MCF 10A (cell line): Measurements from ENCODE around the gene POLR3GL. TPM values are rescaled to one million over a fixed set of nuclear protein-coding genes. Genes with fewer than 3 reads are reported as not detected.

Source experiments
- BruUV-seq: library from RNA; stranded (reverse); fragments of 400-500 nt; replicated peaks from 2 replicates; lab custom pipeline; 2021; lab: Mats Ljungman, UMichigan
- CTCF ChIA-PET: fragments of 300-600 bp; sonication (Branson Sonifier 250); formaldehyde crosslinking; extraction: SDS; loops from one replicate; lab custom pipeline; 2021; ENCODE audit warnings: antibody characterized with exemption, inconsistent platforms; lab: Yijun Ruan, JAX
- POLR2A ChIA-PET: fragments of 300-600, 350-650 bp; sonication (Branson Sonifier 250); formaldehyde crosslinking; extraction: SDS; loops from one replicate; lab custom pipeline; 2020; ENCODE audit warnings: antibody characterized with exemption, inconsistent platforms; lab: Yijun Ruan, JAX
- DNase-seq: peaks from one replicate; pipeline ENCODE4 v3.0.0-alpha.2; 2018; ENCODE audit not compliant: unreplicated experiment
- H3K27ac Mint-ChIP-seq: one replicate; pipeline ENCODE4 v1.8.0; 2022; ENCODE audit warnings: mild to moderate bottlenecking, low read depth, mixed read lengths; ENCODE audit not compliant: unreplicated experiment
- H3K27me3 Mint-ChIP-seq: one replicate; pipeline ENCODE4 v1.8.0; 2022; ENCODE audit warnings: mixed read lengths; ENCODE audit not compliant: insufficient read depth, unreplicated experiment
- H3K36me3 Mint-ChIP-seq: one replicate; pipeline ENCODE4 v1.8.0; 2022; ENCODE audit warnings: mild to moderate bottlenecking, moderate library complexity, mixed read lengths; ENCODE audit not compliant: insufficient read depth, unreplicated experiment
- H3K4me1 Mint-ChIP-seq: one replicate; pipeline ENCODE4 v1.8.0; 2022; ENCODE audit warnings: mixed read lengths; ENCODE audit not compliant: insufficient read depth, unreplicated experiment
- H3K4me3 Mint-ChIP-seq: one replicate; pipeline ENCODE4 v1.8.0; 2022; ENCODE audit warnings: mild to moderate bottlenecking, moderate library complexity, mixed read lengths; ENCODE audit not compliant: unreplicated experiment
- H3K9me3 Mint-ChIP-seq: one replicate; pipeline ENCODE4 v1.8.0; 2022; ENCODE audit warnings: mixed read lengths; ENCODE audit not compliant: unreplicated experiment
- CTCF ChIP-seq: fragments of 200-600 bp; IDR thresholded peaks from one replicate; pipeline ENCODE4 v1.8.0; 2022; ENCODE audit warnings: antibody characterized with exemption, mild to moderate bottlenecking; ENCODE audit not compliant: unreplicated experiment
- intact Hi-C: fragments of 100-400 bp; cut with micrococcal nuclease; formaldehyde crosslinking; loops from 2 replicates; pipeline ENCODE4 v1.14.1; 2022
- total RNA-seq: library from RNA; stranded (reverse); gene quantifications from 2 replicates; pipeline ENCODE4 v1.2.3, GENCODE V29; 2022

Gene POLR3GL
- total RNA-seq, 1 experiment from 2014 or later: 17.6 TPM

- POLR2A ChIA-PET: interaction anchor here (0.7 kb wide), 2 partner anchors 28 to 182 kb away, joined by 3 read pairs; no protein-coding TSS in a partner anchor
- Mint-ChIP-seq H3K4me1 (peaks cover 74% of the 10 kb centered on the region), H3K36me3 (peaks cover 5% of the 10 kb centered on the region), H3K9me3 (no peaks in the 10 kb centered on the region), H3K27ac (peak overlapping the region; percentile 5), H3K27me3 (no peaks in the 10 kb centered on the region), H3K4me3 (no peak overlapping the region)
- no peak for DNase-seq
- CTCF ChIA-PET: interaction anchor here (0.6 to 3.8 kb wide), 4 partner anchors 18 to 114 kb away, joined by 3 to 32 read pairs (median 15); no protein-coding TSS in a partner anchor
- intact Hi-C loops: loop anchor here (5.0 kb wide), 1 partner anchor 53 kb away; no protein-coding TSS in a partner anchor
- BruUV-seq: no TSS peak
- TF ChIP-seq CTCF: no peak
Measured at GRCh38 chr1:145959957-145960467, 4.5 kb upstream of the POLR3GL start.

GRCh38 chr1:145960468-145961108 lies 3.9 kb upstream of the POLR3GL start:
- no peak for TF ChIP-seq CTCF
- Mint-ChIP-seq H3K4me1 (peaks cover 72% of the 10 kb centered on the region), H3K9me3 (no peaks in the 10 kb centered on the region), H3K4me3 (peak overlapping the region; percentile 52), H3K36me3 (peaks cover 5% of the 10 kb centered on the region), H3K27me3 (no peaks in the 10 kb centered on the region), H3K27ac (no peak overlapping the region)
- no TSS peak for BruUV-seq
- ChIA-PET POLR2A (interaction anchor here (0.6 to 0.7 kb wide), 2 partner anchors 29 to 103 kb away, joined by 3 read pairs; no protein-coding TSS in a partner anchor), CTCF (interaction anchor here (0.6 to 1.1 kb wide), 2 partner anchors 68 to 115 kb away, joined by 3 read pairs; no protein-coding TSS in a partner anchor)
- intact Hi-C loops: loop anchor here (5.0 kb wide), 1 partner anchor 53 kb away; no protein-coding TSS in a partner anchor
- DNase-seq: no peak

- no peak for DNase-seq
- H3K27me3 Mint-ChIP-seq: no peaks in the 10 kb centered on the region
- peak overlapping the region; percentile 52 for H3K4me3 Mint-ChIP-seq
- no TSS peak for BruUV-seq
- H3K4me1 Mint-ChIP-seq: peaks cover 67% of the 10 kb centered on the region
- CTCF ChIA-PET: interaction anchor here (1.1 to 9.1 kb wide), 2 partner anchors 18 to 69 kb away, joined by 3 to 145 read pairs; no protein-coding TSS in a partner anchor
- no peak overlapping the region for H3K27ac Mint-ChIP-seq
- no peaks in the 10 kb centered on the region for H3K9me3 Mint-ChIP-seq
- peaks cover 5% of the 10 kb centered on the region for H3K36me3 Mint-ChIP-seq
- intact Hi-C loops: loop anchor here (5.0 kb wide), 1 partner anchor 54 kb away; no protein-coding TSS in a partner anchor
- no peak for TF ChIP-seq CTCF
- POLR2A ChIA-PET: interaction anchor here (0.6 kb wide), 1 partner anchor 103 kb away, joined by 3 read pairs; no protein-coding TSS in a partner anchor
Measured at GRCh38 chr1:145961109-145961424, 3.4 kb upstream of the POLR3GL start.
